HepG2 (cell line): ENCODE results near the gene PIGV. TPM values are rescaled to one million over a fixed set of nuclear protein-coding genes. Genes with fewer than 3 reads are reported as not detected.

Experiments
- ATAC-seq: fragments of 200-7000 bp; cut with Tn5 transposase; 3 replicates; pipeline ENCODE4 v1.9.1; 2020; ENCODE audit warnings: mild to moderate bottlenecking, moderate library complexity
- BruUV-seq: library from RNA; stranded (reverse); fragments of 400-500 nt; replicated peaks from 2 replicates; lab custom pipeline; 2021; lab: Mats Ljungman, UMichigan
- CTCF ChIA-PET: fragments of 300-600 bp; formaldehyde crosslinking; extraction: SDS; loops from one replicate; lab custom pipeline; 2021; ENCODE audit warnings: low total read pairs, inconsistent platforms, low intra/inter-chr PET ratio; lab: Yijun Ruan, JAX
- POLR2A ChIA-PET: fragments of 350-600 bp; sonication (Branson Sonifier 250); formaldehyde crosslinking; loops from one replicate; lab custom pipeline; 2020; ENCODE audit warnings: antibody characterized with exemption, inconsistent platforms; lab: Yijun Ruan, JAX
- DNase-seq: peaks from one replicate; pipeline ENCODE4 v3.0.0-alpha.2; 2015; ENCODE audit warnings: low spot score
- FAIRE-seq: peaks from 3 replicates; lab custom pipeline; 2011; peaks lifted over from hg19 to GRCh38; lab: Jason Lieb, UNC
- H2AFZ ChIP-seq: one replicate; pipeline ENCODE4 v1.6.1; 2011; ENCODE audit warnings: low read length, inconsistent platforms
- H3K27ac ChIP-seq: fragments of 300-600 bp; 3 replicates; pipeline ENCODE4 v1.8.0; 2011; ENCODE audit warnings: mixed run types, mild to moderate bottlenecking, mixed read lengths, low read length, inconsistent platforms; ENCODE audit not compliant: insufficient read depth; ENCODE audit errors: extremely low read length
- H3K27me3 ChIP-seq, 2 experiments: fragments of 200-600 bp in 1 of 2; 2 replicates in 1 of 2; 3 replicates in 1 of 2; pipeline versions ENCODE4 v1.6.0 to v1.8.0; 2011; ENCODE audit warnings: low read length in 2 of 2, mild to moderate bottlenecking in 2 of 2, moderate library complexity in 2 of 2, inconsistent platforms in 1 of 2; ENCODE audit not compliant: insufficient read depth in 2 of 2, control insufficient read depth in 1 of 2
- H3K36me3 ChIP-seq, 2 experiments: fragments of 200-600 bp in 1 of 2; replicated peaks in 1 of 2; 2 replicates in 1 of 2; 3 replicates in 1 of 2; pipeline versions ENCODE4 v1.5.1 to v1.8.0; 2011; ENCODE audit warnings: low read length in 2 of 2, inconsistent platforms in 1 of 2; ENCODE audit not compliant: insufficient read depth in 2 of 2, control insufficient read depth in 1 of 2
- H3K4me1 ChIP-seq: 2 replicates; pipeline ENCODE4 v1.5.1; 2012; ENCODE audit warnings: low read length, inconsistent platforms; ENCODE audit not compliant: insufficient read depth
- H3K4me2 ChIP-seq: 2 replicates; pipeline ENCODE4 v1.6.0; 2011; ENCODE audit warnings: low read depth, low read length, inconsistent platforms
- H3K4me3 ChIP-seq, 3 experiments: fragments of 200-600 bp in 1 of 3; sonication (generic), shearing (Covaris generic) in 1 of 3; replicated peaks in 1 of 3; 2 replicates each; pipeline ENCODE4 v1.5.1; 2011 to 2016; ENCODE audit warnings: low read length in 3 of 3, inconsistent platforms in 2 of 3, low read depth in 2 of 3, mild to moderate bottlenecking in 2 of 3, control low read depth in 1 of 3, mixed read lengths in 1 of 3; ENCODE audit not compliant: insufficient read depth in 1 of 3
- H3K79me2 ChIP-seq: one replicate; pipeline ENCODE4 v1.6.1; 2011; ENCODE audit warnings: low read length, inconsistent platforms; ENCODE audit not compliant: insufficient read depth
- H3K9ac ChIP-seq: 2 replicates; pipeline ENCODE4 v1.6.0; 2011; ENCODE audit warnings: mild to moderate bottlenecking, low read depth, low read length, inconsistent platforms; ENCODE audit not compliant: insufficient read depth
- H3K9me3 ChIP-seq: 2 replicates; pipeline ENCODE4 v1.5.1; 2012; ENCODE audit warnings: mild to moderate bottlenecking, low read length
- H4K20me1 ChIP-seq: 2 replicates; pipeline ENCODE4 v1.6.0; 2011; ENCODE audit warnings: inconsistent platforms, mild to moderate bottlenecking, low read length, moderate library complexity; ENCODE audit not compliant: insufficient read depth
- ARNT ChIP-seq: fragments of 450-650 bp; IDR thresholded peaks from 2 replicates; pipeline ENCODE4 v1.6.1; 2017
- CBX5 ChIP-seq: sonication (generic); formaldehyde crosslinking; IDR thresholded peaks from 2 replicates; pipeline ENCODE4 v1.4.0; 2020; ENCODE audit warnings: missing genetic modification reagents, borderline replicate concordance
- CREBL2 ChIP-seq: sonication (generic); formaldehyde crosslinking; IDR thresholded peaks from 2 replicates; pipeline ENCODE4 v1.8.1; 2023; ENCODE audit warnings: missing genetic modification reagents, mild to moderate bottlenecking, borderline replicate concordance
- ERF ChIP-seq: IDR thresholded peaks from 2 replicates; pipeline ENCODE4 v1.6.1; 2018; ENCODE audit warnings: missing biosample characterization, missing genetic modification reagents
- KLF12 ChIP-seq: sonication (generic); formaldehyde crosslinking; IDR thresholded peaks from 2 replicates; pipeline ENCODE4 v1.4.0; 2020; ENCODE audit warnings: missing genetic modification reagents, borderline replicate concordance
- MTERF4 ChIP-seq: sonication (generic); formaldehyde crosslinking; IDR thresholded peaks from 2 replicates; pipeline ENCODE4 v1.8.0; 2023; ENCODE audit warnings: mild to moderate bottlenecking, missing genetic modification reagents
- PBX2 ChIP-seq: IDR thresholded peaks from 2 replicates; pipeline ENCODE4 v1.6.1; 2016; ENCODE audit warnings: control low read depth
- PHF5A ChIP-seq: IDR thresholded peaks from one replicate; pipeline ENCODE4 v1.6.1; 2018; ENCODE audit warnings: low read depth, missing genetic modification reagents; ENCODE audit not compliant: unreplicated experiment
- PPARG ChIP-seq: conservative IDR thresholded peaks from 2 replicates; pipeline ENCODE4 v1.6.1; 2016; ENCODE audit warnings: missing biosample characterization, missing genetic modification reagents
- SKI ChIP-seq: fragments of 450-650 bp; IDR thresholded peaks from one replicate; pipeline ENCODE4 v1.6.1; 2018; ENCODE audit warnings: mild to moderate bottlenecking; ENCODE audit not compliant: partially characterized antibody
- USF2 ChIP-seq, 2 experiments: sonication (generic) in 1 of 2; formaldehyde crosslinking in 1 of 2; IDR thresholded peaks; 2 replicates each; pipeline versions ENCODE4 v1.5.1 to v1.6.1; 2011 to 2020; ENCODE audit warnings: borderline replicate concordance in 1 of 2, low read depth in 1 of 2, low read length in 1 of 2, mild to moderate bottlenecking in 1 of 2, missing genetic modification reagents in 1 of 2, moderate library complexity in 1 of 2
- ZBTB46 ChIP-seq: sonication (generic); formaldehyde crosslinking; IDR thresholded peaks from 2 replicates; pipeline ENCODE4 v1.4.0; 2020; ENCODE audit warnings: mild to moderate bottlenecking, missing genetic modification reagents, borderline replicate concordance
- ZKSCAN5 ChIP-seq: sonication (generic); formaldehyde crosslinking; IDR thresholded peaks from 2 replicates; pipeline ENCODE4 v1.5.1; 2020; ENCODE audit warnings: mild to moderate bottlenecking, missing genetic modification reagents
- ZNF33B ChIP-seq: sonication (generic); formaldehyde crosslinking; IDR thresholded peaks from 2 replicates; pipeline ENCODE4 v1.5.1; 2020; ENCODE audit warnings: mild to moderate bottlenecking, missing genetic modification reagents
- ZNF720 ChIP-seq: sonication (generic); formaldehyde crosslinking; IDR thresholded peaks from 2 replicates; pipeline ENCODE4 v1.4.0; 2020; ENCODE audit warnings: missing genetic modification reagents
- ZNF768 ChIP-seq: sonication (generic); formaldehyde crosslinking; IDR thresholded peaks from 2 replicates; pipeline ENCODE4 v1.4.0; 2020; ENCODE audit warnings: missing genetic modification reagents
- ZZZ3 ChIP-seq: sonication (generic); formaldehyde crosslinking; IDR thresholded peaks from 2 replicates; pipeline ENCODE4 v1.4.0; 2020; ENCODE audit warnings: missing genetic modification reagents, mild to moderate bottlenecking, borderline replicate concordance
- WGBS: methylation state at CpG from one replicate; pipeline ENCODE4 v1.1.6; 2017; ENCODE audit warnings: low lambda C conversion rate; 5-methylcytosine and 5-hydroxymethylcytosine counted together
- in situ Hi-C: cut with HindIII; loops from 2 replicates; pipeline ENCODE4 v1.10.0; 2017; ENCODE audit warnings: low pct_unique_long_range_greater_than_20kb; ENCODE audit not compliant: extremely low pct_ligation_motif_present
- intact Hi-C: fragments of 100-400 bp; cut with micrococcal nuclease; formaldehyde crosslinking; loops from one replicate; pipeline ENCODE4 v1.10.0; 2022; ENCODE audit not compliant: unreplicated experiment
- polyA plus RNA-seq, 8 experiments: library from polyadenylated mRNA; depleted of rRNA in 3 of 8; stranded (reverse) in 7 of 8; unstranded in 1 of 8; fragments of >200 nt; fragmentation: Illumina TruSeq in 4 of 8; extraction: Trizol in 4 of 8; gene quantifications; 2 replicates each; pipeline versions ENCODE4 v1.2.1 to v1.2.3, GENCODE V29; 2011 to 2016; ENCODE audit warnings: low read depth in 4 of 8, missing spikeins in 1 of 8, mixed read lengths in 1 of 8; ENCODE audit not compliant: insufficient read depth in 1 of 8
- total RNA-seq, 5 experiments: library from RNA; depleted of rRNA; stranded (reverse); fragments of >200 nt; fragmentation: Illumina TruSeq; extraction: Trizol; gene quantifications; 2 replicates each; pipeline ENCODE4 v1.2.3, GENCODE V29; 2016; ENCODE audit warnings: low read depth in 1 of 5

PIGV gene
- total and polyA plus RNA-seq, 2 of the 13 experiments (the other 11 are each of a cell fraction or from before 2014, with no cell fraction given): 13.5 to 22.7 TPM

- intact Hi-C loops (no loop called here), in situ Hi-C loops (no loop called here)
- Histone ChIP-seq H3K36me3 (no peaks in the 10 kb centered on the region), H3K4me1 (peaks cover 71% of the 10 kb centered on the region), H2AFZ (no peak overlapping the region), H3K4me2 (peak overlapping the region; percentile 95; the same call in 1 of the 2 replicates), H3K27ac (no peak overlapping the region), H4K20me1 (peaks cover 4% of the 10 kb centered on the region; the same call in 1 of the 2 replicates), H3K27me3 (no peaks in the 10 kb centered on the region; a peak in 1 of 5 replicates), H3K79me2 (peaks cover 13% of the 10 kb centered on the region), H3K4me3 (no peak overlapping the region), H3K9ac (no peak overlapping the region), H3K9me3 (no peaks in the 10 kb centered on the region)
- 29% methylated on average over 3 of the region's 3 CpGs for WGBS
- POLR2A ChIA-PET: interaction anchor here (0.6 kb wide), 1 partner anchor 142 kb away, joined by 3 read pairs; no protein-coding TSS in a partner anchor
- DNase-seq: no peak
- no peak for FAIRE-seq
- CTCF ChIA-PET: no interaction called here
- TF ChIP-seq PHF5A (CRISPR knock-in tag): no peak
- TF ChIP-seq ZNF33B (CRISPR knock-in tag): no peak
- TF ChIP-seq ZZZ3 (CRISPR knock-in tag): no peak
- no peak for TF ChIP-seq PPARG (CRISPR knock-in tag)
- no peak for TF ChIP-seq CBX5
- TF ChIP-seq ZNF720 (CRISPR knock-in tag): no peak
- no peak for TF ChIP-seq ZBTB46 (CRISPR knock-in tag)
- TF ChIP-seq PBX2 (CRISPR knock-in tag): no peak
- TF ChIP-seq CREBL2 (CRISPR knock-in tag): no peak
- no peak for TF ChIP-seq SKI
- TF ChIP-seq ZNF768 (CRISPR knock-in tag): no peak
- no peak for TF ChIP-seq ERF
- TF ChIP-seq ARNT: no peak
- TF ChIP-seq KLF12 (CRISPR knock-in tag): no peak
- TF ChIP-seq USF2 (IDR thresholded peaks at IDR 0.05; ENCODE audit: low read depth, low read length): no peak
- no peak for TF ChIP-seq USF2 (CRISPR knock-in tag; IDR thresholded peaks at IDR 0.05; ENCODE audit: borderline replicate concordance)
- no peak for TF ChIP-seq MTERF4 (CRISPR knock-in tag)
- TF ChIP-seq ZKSCAN5 (CRISPR knock-in tag): no peak
- no TSS peak for BruUV-seq
- ATAC-seq: no peak
These were observed 37.0 kb downstream of the PIGV start for GRCh38 chr1:26824731-26825130.
